Activated CD8-positive, alpha-beta memory T cell treated with anti-CD3 and anti-CD28 coated beads, Interleukin-2, amount 50 U/mL, for 24 hours (primary cell): ENCODE measurements around the gene MINDY4.

Experiments
- DNase-seq: peaks from one replicate; pipeline ENCODE4 v3.0.0-alpha.2; 2020; ENCODE audit errors: extremely low read depth

MINDY4 gene

DNA sequence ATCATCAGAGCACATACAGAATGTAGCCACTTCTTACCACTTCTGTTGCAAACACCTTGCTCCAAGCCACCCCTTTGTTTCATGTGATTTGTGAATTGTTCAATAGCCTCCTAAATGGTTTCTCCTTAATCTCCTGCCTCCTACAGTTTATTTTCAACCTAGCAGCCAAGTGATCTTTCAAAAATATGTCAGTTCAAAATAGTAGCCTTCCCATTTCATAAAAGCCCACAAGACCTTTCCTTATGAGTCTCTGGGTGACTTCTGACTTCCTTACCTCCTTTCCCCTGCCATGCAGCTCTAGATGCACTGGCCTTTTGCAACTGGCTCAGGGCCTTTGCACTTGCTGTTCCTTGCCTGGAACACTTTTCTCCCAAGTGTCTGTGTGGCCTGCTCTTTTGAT, 4.8 kb downstream of the MINDY4 start:
- DNase-seq: no peak

DNA sequence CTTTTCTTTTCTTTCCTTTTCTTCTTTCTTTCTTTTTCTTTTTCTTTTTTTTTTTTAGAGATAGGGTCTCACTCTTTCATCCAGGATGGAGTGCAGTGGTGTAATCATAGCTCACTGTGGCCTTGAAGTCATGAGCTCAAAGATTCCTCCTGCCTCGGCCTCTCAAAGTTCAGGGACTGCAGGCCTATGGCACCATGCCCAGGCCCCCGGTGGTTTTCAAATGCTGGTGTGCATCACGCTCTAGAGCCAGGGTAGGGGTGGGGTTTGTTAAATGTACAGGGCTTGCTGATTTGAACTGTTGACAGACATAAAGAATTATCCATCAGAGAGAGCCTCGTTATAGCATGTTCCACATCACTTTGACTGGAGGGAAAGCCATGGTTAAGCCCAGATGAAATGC, 5.8 kb downstream of the MINDY4 start:
- no peak for DNase-seq

GRCh38 chr7:30778255-30779025, 7.2 kb downstream of the MINDY4 start:
- no peak for DNase-seq

DNA sequence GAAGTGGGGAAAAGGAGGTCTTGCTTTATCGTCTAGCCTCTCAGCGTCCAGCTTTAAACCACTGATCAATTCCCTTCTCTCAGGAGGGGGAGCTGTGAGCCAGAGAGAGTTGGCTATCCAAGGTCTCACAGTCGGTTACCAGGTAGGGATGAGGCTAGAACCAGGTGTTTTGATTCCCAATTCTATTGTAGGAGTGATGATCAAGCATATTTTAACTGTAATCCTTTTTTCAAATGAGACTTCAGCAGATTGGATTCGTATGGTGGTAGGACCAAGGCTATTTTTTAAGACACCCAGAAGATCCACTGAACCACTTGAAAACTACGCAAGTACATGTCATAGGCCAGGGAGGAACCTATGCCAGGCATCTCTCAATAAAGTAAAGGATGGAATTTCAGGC, 8.4 kb downstream of the MINDY4 start:
- DNase-seq: no peak

GRCh38 chr7:30780941-30781340, 9.7 kb downstream of the MINDY4 start:
- no peak for DNase-seq

GRCh38 chr7:30782690-30783089, 11.5 kb downstream of the MINDY4 start:
- no peak for DNase-seq

- DNase-seq: no peak
Observed at GRCh38 chr7:30785786-30786185, 14.6 kb downstream of the MINDY4 start.

GRCh38 chr7:30787486-30787885, 16.3 kb downstream of the MINDY4 start:
- DNase-seq: no peak

- DNase-seq: no peak
Observed at GRCh38 chr7:30788640-30789333, 17.6 kb downstream of the MINDY4 start.

GRCh38 chr7:30789334-30789711, 18.1 kb downstream of the MINDY4 start:
- no peak for DNase-seq

DNA sequence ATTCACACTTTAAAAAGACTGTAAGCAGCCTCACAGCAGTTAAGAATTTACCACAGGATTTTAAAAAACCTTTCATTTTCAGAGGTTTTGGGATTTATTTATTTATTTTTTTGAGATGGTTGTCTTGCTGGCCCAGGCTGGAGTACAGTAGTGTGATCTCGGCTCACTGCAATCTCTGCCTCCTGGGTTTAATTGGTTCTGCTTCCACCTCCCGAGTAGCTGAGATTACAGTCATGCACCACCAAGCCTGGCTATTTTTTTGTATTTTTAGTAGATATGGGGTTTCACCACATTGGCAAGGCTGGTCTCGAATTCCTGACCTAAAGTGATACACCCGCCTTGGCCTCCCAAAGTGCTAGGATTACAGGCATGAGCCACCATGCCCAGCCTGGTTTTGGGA, 19.1 kb downstream of the MINDY4 start:
- no peak for DNase-seq

- no peak for DNase-seq
Observed at GRCh38 chr7:30791114-30791513, 19.9 kb downstream of the MINDY4 start.

DNA sequence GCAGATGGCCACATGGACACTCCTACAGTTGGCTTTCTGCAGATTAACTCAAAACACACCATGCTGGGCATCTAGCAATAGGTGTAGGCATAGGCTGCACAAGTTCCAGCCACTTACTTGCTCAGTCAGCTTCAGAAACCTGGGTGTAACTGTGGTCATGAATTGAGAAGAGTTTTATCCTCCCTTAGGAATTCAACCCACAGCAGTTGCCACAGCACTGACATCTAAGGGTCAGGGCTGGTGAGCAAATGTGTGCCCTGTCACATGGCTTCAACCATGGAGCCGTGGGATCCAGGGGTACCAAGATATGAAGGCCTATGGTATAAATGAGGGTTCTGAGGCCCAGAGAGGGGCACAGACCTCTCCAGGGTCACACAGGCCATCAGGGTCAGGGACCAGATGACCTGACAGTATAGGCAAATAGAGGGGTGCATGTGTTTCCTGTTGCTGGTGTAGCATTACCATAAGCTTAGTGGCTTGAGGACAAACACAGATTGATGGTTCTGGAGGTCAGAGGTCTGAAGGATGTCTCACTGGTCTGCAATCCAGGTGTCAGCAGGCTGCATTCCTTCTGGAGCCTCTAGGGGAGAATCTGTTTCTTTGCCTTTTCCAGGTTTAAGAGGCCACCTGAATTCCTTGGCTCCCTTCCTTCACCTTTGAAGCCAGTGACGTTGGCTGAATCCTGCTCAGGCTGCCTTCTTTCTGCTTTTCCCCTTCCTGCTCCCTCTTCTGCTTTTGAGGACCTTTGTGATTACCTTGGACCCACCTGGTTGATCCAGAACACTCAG, 24.1 kb downstream of the MINDY4 start:
- DNase-seq: no peak

DNA sequence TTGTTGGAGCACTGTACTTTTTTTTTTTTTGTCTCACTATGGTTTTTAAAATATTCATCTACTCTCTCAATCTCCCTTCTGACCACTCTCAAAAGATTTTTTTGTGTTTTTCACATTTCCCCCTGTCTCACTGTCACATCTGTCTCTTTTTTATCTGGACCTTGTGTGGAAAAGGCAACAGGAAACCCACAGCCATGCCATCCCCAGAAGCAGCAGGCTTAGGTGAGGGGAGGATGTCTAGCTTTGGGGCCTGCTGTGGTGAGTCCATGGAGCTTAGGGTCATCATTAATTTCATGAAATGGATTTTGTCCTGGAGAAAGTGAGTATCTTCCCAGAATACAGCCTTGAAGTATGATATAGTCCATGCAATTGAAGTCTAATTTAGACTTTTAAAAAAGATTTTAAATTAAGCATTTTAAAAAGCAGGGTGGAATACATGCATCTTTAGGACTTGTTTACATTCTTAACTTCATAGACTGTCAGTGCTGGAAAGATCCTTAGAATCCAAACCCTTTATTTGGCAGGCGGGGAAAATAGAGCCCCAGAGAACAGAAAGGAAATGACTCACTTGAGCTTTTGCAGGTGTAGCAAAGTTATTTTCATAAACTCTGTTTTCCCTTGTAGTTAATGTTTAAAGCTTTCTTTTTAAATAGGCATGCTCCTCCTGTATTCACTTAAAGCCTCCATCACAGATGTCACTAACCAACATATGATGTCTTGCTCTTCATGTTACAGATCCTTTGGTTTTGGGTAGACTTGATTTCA, 25.1 kb downstream of the MINDY4 start:
- DNase-seq: no peak

- DNase-seq: no peak
Observed at GRCh38 chr7:30797176-30798040, 26.2 kb downstream of the MINDY4 start.

DNA sequence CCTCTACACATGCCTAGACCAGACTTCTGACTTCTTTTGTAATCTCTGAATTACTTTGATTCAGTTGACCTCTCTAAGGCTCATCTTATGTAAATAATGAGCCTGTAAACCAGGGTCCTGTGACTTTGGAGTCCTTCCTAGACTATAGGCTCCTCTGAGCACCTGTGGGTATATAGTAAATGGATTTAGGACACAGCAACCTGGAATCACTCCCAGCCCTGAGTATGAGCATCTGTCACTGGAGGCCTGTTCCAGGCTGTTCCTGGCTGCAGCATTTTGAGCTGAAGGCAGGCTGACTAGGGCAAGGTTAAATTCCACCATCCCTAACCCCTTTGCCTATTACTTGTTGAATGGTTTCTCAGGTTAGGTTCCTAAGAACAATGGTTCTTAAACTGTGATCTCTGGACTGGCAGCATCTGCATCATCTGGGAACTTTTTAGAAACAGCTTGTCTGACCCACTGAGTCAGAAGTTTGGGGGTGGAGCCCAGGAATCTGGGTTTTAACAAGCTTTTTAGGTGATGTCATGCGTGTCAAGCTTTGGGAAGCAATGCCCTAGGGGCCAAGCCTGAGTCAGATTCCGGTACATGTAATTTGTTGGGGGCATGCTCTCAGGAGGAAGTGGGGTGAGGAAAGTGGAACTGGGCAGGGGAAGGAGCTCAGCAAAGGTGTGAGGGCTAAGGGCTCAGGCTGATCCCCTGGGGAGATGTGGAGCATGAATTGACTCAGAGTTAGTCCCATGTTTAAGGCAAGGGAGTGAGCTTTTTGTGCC, 28.2 kb downstream of the MINDY4 start:
- DNase-seq: no peak

DNA sequence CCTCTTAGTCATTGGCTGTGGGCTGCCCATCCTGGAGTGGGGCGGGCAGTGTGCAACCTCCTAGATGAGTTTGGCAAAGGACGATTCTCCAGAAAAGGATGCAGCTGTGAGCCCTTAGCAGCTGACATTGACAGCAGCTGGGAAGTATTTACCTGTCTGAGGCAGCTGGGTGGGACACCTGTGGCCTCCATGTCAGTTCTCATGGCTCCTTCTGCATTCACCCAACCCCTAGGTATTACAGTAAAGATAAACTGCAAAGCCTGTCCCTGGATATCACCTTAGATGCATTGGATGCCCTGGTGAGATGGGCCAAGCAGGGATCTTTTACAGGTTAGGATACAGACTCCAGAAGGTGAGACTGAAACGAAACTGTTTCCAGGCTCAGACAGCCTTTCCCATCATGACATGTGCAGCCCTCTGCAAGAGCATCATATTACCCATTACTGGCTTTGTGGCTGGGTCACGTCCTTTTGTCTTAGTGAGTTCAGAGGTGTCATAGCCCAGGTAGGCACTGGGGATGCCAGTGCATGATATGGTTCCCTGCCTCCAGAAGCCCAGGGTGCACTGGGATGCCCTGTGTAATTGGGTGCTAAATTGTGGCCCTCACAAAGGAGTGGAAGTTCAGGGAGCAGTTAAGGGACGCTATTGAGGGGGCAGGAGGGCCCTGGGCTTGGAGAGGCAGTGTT, 28.9 kb downstream of the MINDY4 start:
- DNase-seq: no peak

GRCh38 chr7:30800785-30801252, 29.6 kb downstream of the MINDY4 start:
- DNase-seq: no peak

DNA sequence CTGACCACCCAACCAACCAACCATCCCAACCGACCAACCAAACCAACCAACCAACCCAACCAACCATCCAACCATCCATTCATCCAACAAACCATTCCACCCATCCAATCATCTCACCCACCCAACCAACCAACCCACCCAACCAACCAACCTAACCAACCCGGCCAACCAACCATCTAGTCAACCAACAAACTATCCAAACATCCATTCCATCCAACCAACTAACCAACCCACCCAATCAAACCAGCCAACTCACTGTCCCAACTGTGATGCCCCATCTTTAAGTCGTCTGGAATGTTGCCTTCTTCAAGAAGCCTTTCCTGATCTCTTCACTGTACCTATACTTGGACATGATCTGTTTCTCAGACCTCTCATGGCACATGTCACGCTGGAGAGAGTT, 31.6 kb downstream of the MINDY4 start:
- DNase-seq: no peak
